Lung (tissue), 12 donors: Measurements from ENCODE around the gene FNBP1L. TPM values are rescaled to one million over a fixed set of nuclear protein-coding genes. Genes with fewer than 3 reads are reported as not detected.
"Not testable (repeated sequence)": the region's sequence is repeated elsewhere in the genome, so short reads cannot be mapped to it uniquely, and the experiment has no call there.

Experiments used
- ATAC-seq: fragments of 200-7000 bp; cut with Tn5 transposase; one replicate; pipeline ENCODE4 v1.9.1; 2020; ENCODE audit warnings: moderate number of reproducible peaks; ENCODE audit not compliant: insufficient read depth, low FRiP score
- DNase-seq, 3 donors: peaks; one replicate each; pipeline ENCODE4 v3.0.0-alpha.2; 2013 to 2017
- H3K27ac ChIP-seq, 2 donors: one replicate each; pipeline ENCODE4 v1.5.1; 2013; ENCODE audit warnings: mild to moderate bottlenecking in 2 of 2, moderate library complexity in 2 of 2, control low read depth in 1 of 2, inconsistent platforms in 1 of 2, low read depth in 1 of 2, low read length in 1 of 2
- H3K27me3 ChIP-seq, 3 donors: one replicate each; pipeline ENCODE4 v1.5.1; 2013; ENCODE audit warnings: low read length in 2 of 3; ENCODE audit not compliant: control insufficient read depth in 3 of 3, insufficient read depth in 3 of 3
- H3K36me3 ChIP-seq, 4 donors: one replicate each; pipeline ENCODE4 v1.5.1; 2013; ENCODE audit warnings: low read length in 4 of 4, mild to moderate bottlenecking in 1 of 4, moderate library complexity in 1 of 4; ENCODE audit not compliant: control insufficient read depth in 4 of 4, insufficient read depth in 4 of 4
- H3K4me1 ChIP-seq, 5 donors: one replicate each; pipeline ENCODE4 v1.5.1; 2013; ENCODE audit warnings: low read length in 5 of 5, mild to moderate bottlenecking in 2 of 5, moderate library complexity in 1 of 5; ENCODE audit not compliant: control insufficient read depth in 5 of 5, insufficient read depth in 5 of 5
- H3K4me3 ChIP-seq: one replicate; pipeline ENCODE4 v1.5.1; 2013; ENCODE audit warnings: mild to moderate bottlenecking, control low read depth, moderate library complexity
- H3K9ac ChIP-seq, 2 donors: one replicate each; pipeline ENCODE4 v1.5.1; 2013; ENCODE audit warnings: low read length in 2 of 2, control low read depth in 1 of 2; ENCODE audit not compliant: insufficient read depth in 1 of 2
- H3K9me3 ChIP-seq, 4 donors: one replicate each; pipeline ENCODE4 v1.5.1; 2013; ENCODE audit warnings: low read length in 3 of 4, mild to moderate bottlenecking in 1 of 4, moderate library complexity in 1 of 4; ENCODE audit not compliant: control insufficient read depth in 4 of 4, insufficient read depth in 3 of 4
- WGBS, 2 donors: extraction: QIAGEN DNeasy Blood & Tissue Kit; methylation state at CpG; one replicate each; pipeline ENCODE4 v1.1.7; 2013; 5-methylcytosine and 5-hydroxymethylcytosine counted together
- polyA plus RNA-seq, 2 donors: library from polyadenylated mRNA; stranded (reverse); fragments of 200-250 nt; gene quantifications; one replicate each; pipeline ENCODE4 v1.2.1, GENCODE V29; 2013
- total RNA-seq, 2 donors: library from RNA; depleted of rRNA in 1 of 2; stranded (reverse); fragments of >200 nt in 1 of 2; gene quantifications; one replicate each; pipeline ENCODE4 v1.2.1, GENCODE V29; 2014 to 2021
- TF ChIP-seq, protein P1 (sequence below): IDR thresholded peaks from 2 replicates; pipeline ENCODE4 v1.5.1; 2012; ENCODE audit warnings: mild to moderate bottlenecking; ENCODE audit errors: control extremely low read depth, extremely low read depth
- donor health status: control.
- donor health status: control.
- donor health status: Bipolar disorder and iron deficiency.
- donor health status: healthy.
- donor health status: DM: yes; HTN: yes; CAD: no.

The FNBP1L gene
- total and polyA plus RNA-seq, 4 donors = 15.1 to 119 (median 26.3) TPM

DNA sequence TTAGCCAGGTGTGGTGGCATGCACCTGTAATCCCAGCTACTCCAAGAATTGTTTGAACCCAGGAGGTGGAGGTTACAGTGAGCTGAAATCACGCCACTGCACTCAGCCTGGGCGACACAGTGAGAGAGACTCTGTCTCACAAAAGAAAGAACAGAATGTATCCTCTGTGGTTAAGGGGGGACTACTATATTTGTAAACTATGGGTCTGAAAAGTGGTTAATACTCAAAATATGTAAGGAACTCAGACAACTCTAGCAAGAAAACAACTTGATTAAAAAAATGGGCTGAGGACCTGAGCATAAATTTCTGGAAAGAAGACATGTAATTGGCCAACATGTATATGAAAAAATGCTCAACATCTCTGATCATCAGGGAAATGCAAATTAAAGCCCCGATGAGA lies 11.2 kb downstream of the FNBP1L start:
- H3K9ac ChIP-seq = no peak overlapping the region
- TF ChIP-seq, protein P1, sequence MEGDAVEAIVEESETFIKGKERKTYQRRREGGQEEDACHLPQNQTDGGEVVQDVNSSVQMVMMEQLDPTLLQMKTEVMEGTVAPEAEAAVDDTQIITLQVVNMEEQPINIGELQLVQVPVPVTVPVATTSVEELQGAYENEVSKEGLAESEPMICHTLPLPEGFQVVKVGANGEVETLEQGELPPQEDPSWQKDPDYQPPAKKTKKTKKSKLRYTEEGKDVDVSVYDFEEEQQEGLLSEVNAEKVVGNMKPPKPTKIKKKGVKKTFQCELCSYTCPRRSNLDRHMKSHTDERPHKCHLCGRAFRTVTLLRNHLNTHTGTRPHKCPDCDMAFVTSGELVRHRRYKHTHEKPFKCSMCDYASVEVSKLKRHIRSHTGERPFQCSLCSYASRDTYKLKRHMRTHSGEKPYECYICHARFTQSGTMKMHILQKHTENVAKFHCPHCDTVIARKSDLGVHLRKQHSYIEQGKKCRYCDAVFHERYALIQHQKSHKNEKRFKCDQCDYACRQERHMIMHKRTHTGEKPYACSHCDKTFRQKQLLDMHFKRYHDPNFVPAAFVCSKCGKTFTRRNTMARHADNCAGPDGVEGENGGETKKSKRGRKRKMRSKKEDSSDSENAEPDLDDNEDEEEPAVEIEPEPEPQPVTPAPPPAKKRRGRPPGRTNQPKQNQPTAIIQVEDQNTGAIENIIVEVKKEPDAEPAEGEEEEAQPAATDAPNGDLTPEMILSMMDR = no peak
- H3K27me3 ChIP-seq = no peaks in the 10 kb centered on the region
- DNase-seq = no peak
- ATAC-seq = no peak
- no peak overlapping the region for H3K4me3 ChIP-seq
- 96 to 98% methylated on average over 3 of the region's 3 CpGs for WGBS, 2 donors
- no peaks in the 10 kb centered on the region for H3K9me3 ChIP-seq
- H3K36me3 ChIP-seq = peaks cover 0 to 10% (median 0%) of the 10 kb centered on the region in 4 donors
- H3K27ac ChIP-seq = no peak overlapping the region
- H3K4me1 ChIP-seq = peaks cover 0 to 2% (median 0%) of the 10 kb centered on the region in 5 donors

DNA sequence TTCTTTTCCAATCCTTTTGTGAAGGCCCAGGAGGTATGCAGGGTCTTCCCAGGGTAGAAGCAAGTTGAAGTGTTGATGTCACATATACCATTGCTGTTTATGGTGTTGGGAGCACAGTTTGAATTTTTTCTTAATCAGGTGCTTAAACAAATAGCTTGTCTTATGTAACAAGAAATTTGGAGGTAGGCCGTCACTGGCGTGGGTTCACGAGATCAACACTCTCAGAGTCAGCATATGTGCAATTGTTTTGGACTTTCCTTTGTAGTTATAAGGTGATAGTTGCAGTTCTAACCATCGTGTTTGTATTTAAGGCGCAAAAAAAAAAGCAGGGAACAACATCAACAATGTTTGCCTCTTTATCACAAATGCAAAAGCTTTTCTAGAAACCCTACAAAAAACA lies 13.3 kb downstream of the FNBP1L start:
- TF ChIP-seq, protein P1 = no peak
- Histone ChIP-seq H3K36me3 (peaks cover 0 to 10% (median 0%) of the 10 kb centered on the region in 4 donors), H3K27ac (no peak overlapping the region), H3K4me3 (no peak overlapping the region), H3K4me1 (peaks cover 0 to 2% (median 0%) of the 10 kb centered on the region in 5 donors), H3K9ac (no peak overlapping the region), H3K27me3 (no peaks in the 10 kb centered on the region), H3K9me3 (no peaks in the 10 kb centered on the region)
- ATAC-seq = no peak
- DNase-seq = no peak
- 75 to 83% methylated on average over 5 of the region's 5 CpGs for WGBS, 2 donors

DNA sequence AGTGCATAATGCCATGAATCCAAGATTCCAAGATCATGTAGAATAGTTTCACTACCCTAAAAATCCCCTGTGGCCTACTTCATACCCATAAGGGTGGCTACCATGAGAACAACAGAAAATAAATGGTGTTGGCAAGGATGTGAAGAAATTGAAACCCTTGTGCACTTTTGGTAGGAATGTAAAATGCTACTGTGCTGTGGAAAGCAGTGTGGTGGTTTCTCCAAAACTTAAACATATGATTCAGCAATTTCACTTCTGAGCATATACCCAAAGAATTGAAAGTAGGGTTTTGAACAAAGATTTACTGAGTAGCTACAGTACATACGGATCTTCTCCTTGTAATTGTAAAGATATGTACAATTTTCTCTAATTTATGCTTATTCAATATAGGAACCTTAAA lies 16.0 kb downstream of the FNBP1L start:
- no peak for ATAC-seq
- Histone ChIP-seq H3K4me1 (peaks cover 0 to 2% (median 0%) of the 10 kb centered on the region in 5 donors), H3K27ac (no peak overlapping the region), H3K9me3 (no peaks in the 10 kb centered on the region), H3K36me3 (no peaks in the 10 kb centered on the region), H3K27me3 (no peaks in the 10 kb centered on the region), H3K4me3 (no peak overlapping the region), H3K9ac (no peak overlapping the region)
- WGBS, 2 donors = 89 to 92% methylated on average over 1 of the region's 1 CpG
- TF ChIP-seq, protein P1 = no peak
- no peak for DNase-seq

DNA sequence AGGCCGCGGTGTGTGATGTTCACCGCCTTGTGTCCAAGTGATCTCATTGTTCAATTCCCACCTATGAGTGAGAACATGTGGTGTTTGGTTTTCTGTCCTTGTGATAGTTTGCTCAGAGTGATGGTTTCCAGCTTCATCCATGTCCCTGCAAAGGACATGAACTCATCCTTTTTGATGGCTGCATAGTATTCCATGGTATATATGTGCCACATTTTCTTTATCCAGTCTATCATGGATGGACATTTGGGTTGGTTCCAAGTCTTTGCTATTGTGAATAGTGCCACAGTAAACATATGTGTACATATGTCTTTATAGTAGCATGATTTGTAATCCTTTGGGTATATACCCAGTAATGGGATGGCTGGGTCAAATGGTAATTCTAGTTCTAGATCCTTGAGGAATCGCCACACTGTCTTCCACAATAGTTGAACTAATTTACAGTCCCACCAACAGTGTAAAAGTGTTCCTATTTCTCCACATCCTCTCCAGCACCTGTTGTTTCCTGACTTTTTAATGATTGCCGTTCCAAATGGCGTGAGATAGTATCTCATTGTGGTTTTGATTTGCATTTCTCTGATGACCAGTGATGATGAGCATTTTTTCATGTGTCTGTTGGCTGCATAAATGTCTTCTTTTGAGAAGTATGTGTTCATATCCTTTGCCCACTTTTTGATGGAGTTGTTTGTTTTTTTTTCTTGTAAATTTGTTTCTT lies 17.6 kb downstream of the FNBP1L start:
- H3K9me3 ChIP-seq, H3K27me3 ChIP-seq, H3K4me1 ChIP-seq, H3K27ac ChIP-seq, H3K9ac ChIP-seq, H3K4me3 ChIP-seq, ATAC-seq, DNase-seq, H3K36me3 ChIP-seq: not testable (repeated sequence)
- WGBS, 2 donors = 64 to 74% methylated on average over 6 of the region's 6 CpGs
